WTC11 (cell line): ENCODE data around the gene UNCX. TPM values are rescaled to one million over a fixed set of nuclear protein-coding genes. Genes with fewer than 3 reads are reported as not detected.
"Not testable (repeated sequence)": the region's sequence is repeated elsewhere in the genome, so short reads cannot be mapped to it uniquely, and the experiment has no call there.

Experiments used
- ATAC-seq: fragments of 200-7000 bp; cut with Tn5 transposase; 2 replicates; pipeline ENCODE4 v1.10.0; 2021; ENCODE audit warnings: mild to moderate bottlenecking, moderate library complexity
- CTCF ChIA-PET: fragments of 300-600 bp; sonication (Branson Sonifier 250); formaldehyde crosslinking; loops from one replicate; lab custom pipeline; 2021; ENCODE audit warnings: antibody characterized with exemption; lab: Charles Lee
- POLR2A ChIA-PET: fragments of 350-600 bp; sonication (Branson Sonifier 250); formaldehyde crosslinking; loops from one replicate; lab custom pipeline; 2021; ENCODE audit warnings: antibody characterized with exemption; lab: Charles Lee
- DNase-seq: peaks from one replicate; pipeline ENCODE4 v3.0.0; 2021; ENCODE audit warnings: low spot score
- H3K27ac Mint-ChIP-seq: 2 replicates; pipeline ENCODE4 v1.8.0; 2021; ENCODE audit warnings: mixed read lengths
- H3K27me3 Mint-ChIP-seq: 2 replicates; pipeline ENCODE4 v1.8.0; 2021; ENCODE audit warnings: low read depth, mild to moderate bottlenecking, moderate library complexity, mixed read lengths
- H3K36me3 Mint-ChIP-seq: 2 replicates; pipeline ENCODE4 v1.8.0; 2021; ENCODE audit warnings: mixed read lengths
- H3K4me1 Mint-ChIP-seq: 2 replicates; pipeline ENCODE4 v1.8.0; 2022; ENCODE audit warnings: mixed read lengths
- H3K4me3 Mint-ChIP-seq: 2 replicates; pipeline ENCODE4 v1.8.0; 2021; ENCODE audit warnings: mild to moderate bottlenecking, moderate library complexity, mixed read lengths
- H3K9me3 Mint-ChIP-seq: 2 replicates; pipeline ENCODE4 v1.8.0; 2021; ENCODE audit warnings: mixed read lengths
- ATF1 ChIP-seq: sonication (generic); formaldehyde crosslinking; IDR thresholded peaks from 2 replicates; pipeline ENCODE4 v1.8.1; 2023; ENCODE audit warnings: mild to moderate bottlenecking, moderate library complexity, missing genetic modification reagents
- ELF4 ChIP-seq: sonication (generic); formaldehyde crosslinking; IDR thresholded peaks from 2 replicates; pipeline ENCODE4 v1.8.1; 2022; ENCODE audit warnings: low read depth, mild to moderate bottlenecking, moderate library complexity, missing genetic modification reagents
- EMX1 ChIP-seq: fragments of 250-450 bp; sonication (Bioruptor Pico); IDR thresholded peaks from 2 replicates; pipeline ENCODE4 v1.8.0; 2021; ENCODE audit warnings: mild to moderate bottlenecking
- ESRRA ChIP-seq: sonication (generic); formaldehyde crosslinking; IDR thresholded peaks from 2 replicates; pipeline ENCODE4 v1.8.1; 2022; ENCODE audit warnings: mild to moderate bottlenecking, missing genetic modification reagents, borderline replicate concordance
- FOXK1 ChIP-seq: sonication (generic); formaldehyde crosslinking; IDR thresholded peaks from 2 replicates; pipeline ENCODE4 v1.8.0; 2022; ENCODE audit warnings: mild to moderate bottlenecking, moderate library complexity, missing genetic modification reagents
- NR1H2 ChIP-seq: sonication (generic); formaldehyde crosslinking; IDR thresholded peaks from 2 replicates; pipeline ENCODE4 v1.9.0; 2021; ENCODE audit warnings: mild to moderate bottlenecking, moderate library complexity, missing genetic modification reagents
- NR2C2 ChIP-seq: sonication (generic); formaldehyde crosslinking; IDR thresholded peaks from 2 replicates; pipeline ENCODE4 v1.8.0; 2022; ENCODE audit warnings: mild to moderate bottlenecking, missing genetic modification reagents
- SOX15 ChIP-seq: fragments of 250-450 bp; sonication (Bioruptor Pico); IDR thresholded peaks from 2 replicates; pipeline ENCODE4 v1.9.0; 2021; ENCODE audit warnings: mild to moderate bottlenecking
- TP53 ChIP-seq: sonication (generic); formaldehyde crosslinking; IDR thresholded peaks from 2 replicates; pipeline ENCODE4 v1.8.1; 2023; ENCODE audit warnings: mild to moderate bottlenecking, missing genetic modification reagents
- ZBTB21 ChIP-seq: sonication (generic); formaldehyde crosslinking; IDR thresholded peaks from 2 replicates; pipeline ENCODE4 v1.8.1; 2023; ENCODE audit warnings: mild to moderate bottlenecking, missing genetic modification reagents, borderline replicate concordance
- total RNA-seq: library from RNA; stranded (reverse); gene quantifications from 3 replicates; pipeline ENCODE4 v1.2.3, GENCODE V29; 2021
- TF ChIP-seq, protein P1 (sequence below): sonication (generic); formaldehyde crosslinking; IDR thresholded peaks from 2 replicates; pipeline ENCODE4 v1.8.1; 2023; ENCODE audit warnings: mild to moderate bottlenecking, missing genetic modification reagents
- TF ChIP-seq, protein P2 (sequence below): sonication (generic); formaldehyde crosslinking; IDR thresholded peaks from 2 replicates; pipeline ENCODE4 v1.8.0; 2022; ENCODE audit warnings: missing genetic modification reagents
- TF ChIP-seq, protein P3 (sequence below): fragments of 250-450 bp; sonication (Bioruptor Pico); IDR thresholded peaks from 2 replicates; pipeline ENCODE4 v1.9.0; 2021; ENCODE audit warnings: mild to moderate bottlenecking
- TF ChIP-seq, protein P4 (sequence below): sonication (generic); formaldehyde crosslinking; IDR thresholded peaks from 2 replicates; pipeline ENCODE4 v1.8.0; 2023; ENCODE audit warnings: missing genetic modification reagents
- TF ChIP-seq, protein P5 (sequence below): sonication (generic); formaldehyde crosslinking; IDR thresholded peaks from 2 replicates; pipeline ENCODE4 v1.8.1; 2023; ENCODE audit warnings: mild to moderate bottlenecking, moderate library complexity, missing genetic modification reagents

Gene UNCX
- total RNA-seq, 1 experiment from 2014 or later = not detected

DNA sequence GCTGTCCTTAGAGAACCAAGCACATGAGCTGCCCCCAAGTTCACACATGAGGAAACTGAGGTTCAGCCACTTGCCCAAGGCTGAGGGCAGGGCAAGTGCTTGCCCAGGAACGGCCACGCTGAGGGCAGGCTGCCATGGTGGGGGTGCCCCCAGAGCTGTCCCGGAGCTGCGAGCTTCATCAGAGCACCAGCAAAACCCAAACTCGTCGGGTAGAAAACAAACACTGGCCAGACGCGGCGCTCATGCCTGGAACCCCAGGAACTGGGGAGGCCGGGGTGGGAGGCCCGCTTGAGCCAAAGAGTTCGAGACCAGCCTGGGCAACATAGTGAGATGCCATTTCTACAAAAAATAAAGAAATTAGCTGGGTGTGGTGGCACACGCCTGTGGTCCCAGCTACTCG lies 38.4 kb downstream of the UNCX start (continued):
- TF ChIP-seq, protein P1, sequence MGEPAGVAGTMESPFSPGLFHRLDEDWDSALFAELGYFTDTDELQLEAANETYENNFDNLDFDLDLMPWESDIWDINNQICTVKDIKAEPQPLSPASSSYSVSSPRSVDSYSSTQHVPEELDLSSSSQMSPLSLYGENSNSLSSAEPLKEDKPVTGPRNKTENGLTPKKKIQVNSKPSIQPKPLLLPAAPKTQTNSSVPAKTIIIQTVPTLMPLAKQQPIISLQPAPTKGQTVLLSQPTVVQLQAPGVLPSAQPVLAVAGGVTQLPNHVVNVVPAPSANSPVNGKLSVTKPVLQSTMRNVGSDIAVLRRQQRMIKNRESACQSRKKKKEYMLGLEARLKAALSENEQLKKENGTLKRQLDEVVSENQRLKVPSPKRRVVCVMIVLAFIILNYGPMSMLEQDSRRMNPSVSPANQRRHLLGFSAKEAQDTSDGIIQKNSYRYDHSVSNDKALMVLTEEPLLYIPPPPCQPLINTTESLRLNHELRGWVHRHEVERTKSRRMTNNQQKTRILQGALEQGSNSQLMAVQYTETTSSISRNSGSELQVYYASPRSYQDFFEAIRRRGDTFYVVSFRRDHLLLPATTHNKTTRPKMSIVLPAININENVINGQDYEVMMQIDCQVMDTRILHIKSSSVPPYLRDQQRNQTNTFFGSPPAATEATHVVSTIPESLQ (CRISPR knock-in tag) = no peak
- no peak for TF ChIP-seq ELF4
- TF ChIP-seq, protein P2, sequence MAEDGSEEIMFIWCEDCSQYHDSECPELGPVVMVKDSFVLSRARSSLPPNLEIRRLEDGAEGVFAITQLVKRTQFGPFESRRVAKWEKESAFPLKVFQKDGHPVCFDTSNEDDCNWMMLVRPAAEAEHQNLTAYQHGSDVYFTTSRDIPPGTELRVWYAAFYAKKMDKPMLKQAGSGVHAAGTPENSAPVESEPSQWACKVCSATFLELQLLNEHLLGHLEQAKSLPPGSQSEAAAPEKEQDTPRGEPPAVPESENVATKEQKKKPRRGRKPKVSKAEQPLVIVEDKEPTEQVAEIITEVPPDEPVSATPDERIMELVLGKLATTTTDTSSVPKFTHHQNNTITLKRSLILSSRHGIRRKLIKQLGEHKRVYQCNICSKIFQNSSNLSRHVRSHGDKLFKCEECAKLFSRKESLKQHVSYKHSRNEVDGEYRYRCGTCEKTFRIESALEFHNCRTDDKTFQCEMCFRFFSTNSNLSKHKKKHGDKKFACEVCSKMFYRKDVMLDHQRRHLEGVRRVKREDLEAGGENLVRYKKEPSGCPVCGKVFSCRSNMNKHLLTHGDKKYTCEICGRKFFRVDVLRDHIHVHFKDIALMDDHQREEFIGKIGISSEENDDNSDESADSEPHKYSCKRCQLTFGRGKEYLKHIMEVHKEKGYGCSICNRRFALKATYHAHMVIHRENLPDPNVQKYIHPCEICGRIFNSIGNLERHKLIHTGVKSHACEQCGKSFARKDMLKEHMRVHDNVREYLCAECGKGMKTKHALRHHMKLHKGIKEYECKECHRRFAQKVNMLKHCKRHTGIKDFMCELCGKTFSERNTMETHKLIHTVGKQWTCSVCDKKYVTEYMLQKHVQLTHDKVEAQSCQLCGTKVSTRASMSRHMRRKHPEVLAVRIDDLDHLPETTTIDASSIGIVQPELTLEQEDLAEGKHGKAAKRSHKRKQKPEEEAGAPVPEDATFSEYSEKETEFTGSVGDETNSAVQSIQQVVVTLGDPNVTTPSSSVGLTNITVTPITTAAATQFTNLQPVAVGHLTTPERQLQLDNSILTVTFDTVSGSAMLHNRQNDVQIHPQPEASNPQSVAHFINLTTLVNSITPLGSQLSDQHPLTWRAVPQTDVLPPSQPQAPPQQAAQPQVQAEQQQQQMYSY = no peak
- no peak for TF ChIP-seq ZBTB21 (CRISPR knock-in tag)
- TF ChIP-seq, protein P3, sequence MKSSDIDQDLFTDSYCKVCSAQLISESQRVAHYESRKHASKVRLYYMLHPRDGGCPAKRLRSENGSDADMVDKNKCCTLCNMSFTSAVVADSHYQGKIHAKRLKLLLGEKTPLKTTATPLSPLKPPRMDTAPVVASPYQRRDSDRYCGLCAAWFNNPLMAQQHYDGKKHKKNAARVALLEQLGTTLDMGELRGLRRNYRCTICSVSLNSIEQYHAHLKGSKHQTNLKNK (CRISPR knock-in tag) = no peak

DNA sequence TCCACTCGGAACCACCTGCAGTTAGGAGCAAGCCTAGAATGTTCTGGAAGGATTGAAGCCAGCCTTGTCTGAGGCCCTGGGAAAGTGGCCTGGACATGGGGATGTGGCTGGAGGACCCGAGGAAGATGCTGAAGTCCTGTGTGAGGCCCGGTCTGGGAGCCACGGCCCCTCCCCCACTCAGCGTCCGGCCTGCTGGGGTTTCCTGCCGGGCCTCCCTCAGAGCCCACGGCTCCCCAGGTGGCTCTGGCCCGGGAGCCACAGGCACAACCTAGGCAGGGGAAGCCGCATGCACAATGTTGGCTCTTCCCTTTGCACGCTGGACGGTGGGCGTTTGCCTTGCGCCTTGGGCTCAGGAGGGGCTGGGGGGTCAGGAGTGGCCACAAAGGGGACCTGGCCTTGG lies 39.0 kb downstream of the UNCX start:
- H3K4me3 Mint-ChIP-seq = no peak overlapping the region
- no peak for ATAC-seq
- no peaks in the 10 kb centered on the region for H3K4me1 Mint-ChIP-seq
- H3K9me3 Mint-ChIP-seq = no peaks in the 10 kb centered on the region
- H3K27ac Mint-ChIP-seq = no peak overlapping the region
- peaks cover 3% of the 10 kb centered on the region for H3K36me3 Mint-ChIP-seq
- TF ChIP-seq ESRRA (CRISPR knock-in tag) (no peak), NR1H2 (CRISPR knock-in tag) (no peak), FOXK1 (CRISPR knock-in tag) (no peak), ZBTB21 (CRISPR knock-in tag) (no peak), SOX15 (no peak), EMX1 (CRISPR knock-in tag) (no peak), TP53 (CRISPR knock-in tag) (no peak), NR2C2 (CRISPR knock-in tag) (no peak), ATF1 (no peak)
- TF ChIP-seq, protein P4, sequence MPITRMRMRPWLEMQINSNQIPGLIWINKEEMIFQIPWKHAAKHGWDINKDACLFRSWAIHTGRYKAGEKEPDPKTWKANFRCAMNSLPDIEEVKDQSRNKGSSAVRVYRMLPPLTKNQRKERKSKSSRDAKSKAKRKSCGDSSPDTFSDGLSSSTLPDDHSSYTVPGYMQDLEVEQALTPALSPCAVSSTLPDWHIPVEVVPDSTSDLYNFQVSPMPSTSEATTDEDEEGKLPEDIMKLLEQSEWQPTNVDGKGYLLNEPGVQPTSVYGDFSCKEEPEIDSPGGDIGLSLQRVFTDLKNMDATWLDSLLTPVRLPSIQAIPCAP (CRISPR knock-in tag) = no peak
- TF ChIP-seq, protein P5, sequence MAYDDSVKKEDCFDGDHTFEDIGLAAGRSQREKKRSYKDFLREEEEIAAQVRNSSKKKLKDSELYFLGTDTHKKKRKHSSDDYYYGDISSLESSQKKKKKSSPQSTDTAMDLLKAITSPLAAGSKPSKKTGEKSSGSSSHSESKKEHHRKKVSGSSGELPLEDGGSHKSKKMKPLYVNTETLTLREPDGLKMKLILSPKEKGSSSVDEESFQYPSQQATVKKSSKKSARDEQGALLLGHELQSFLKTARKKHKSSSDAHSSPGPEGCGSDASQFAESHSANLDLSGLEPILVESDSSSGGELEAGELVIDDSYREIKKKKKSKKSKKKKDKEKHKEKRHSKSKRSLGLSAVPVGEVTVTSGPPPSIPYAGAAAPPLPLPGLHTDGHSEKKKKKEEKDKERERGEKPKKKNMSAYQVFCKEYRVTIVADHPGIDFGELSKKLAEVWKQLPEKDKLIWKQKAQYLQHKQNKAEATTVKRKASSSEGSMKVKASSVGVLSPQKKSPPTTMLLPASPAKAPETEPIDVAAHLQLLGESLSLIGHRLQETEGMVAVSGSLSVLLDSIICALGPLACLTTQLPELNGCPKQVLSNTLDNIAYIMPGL (CRISPR knock-in tag) = no peak
- no peak for DNase-seq
- no peaks in the 10 kb centered on the region; the same call in 1 of the 2 replicates for H3K27me3 Mint-ChIP-seq
- POLR2A ChIA-PET = no interaction called here
- CTCF ChIA-PET = no interaction called here

DNA sequence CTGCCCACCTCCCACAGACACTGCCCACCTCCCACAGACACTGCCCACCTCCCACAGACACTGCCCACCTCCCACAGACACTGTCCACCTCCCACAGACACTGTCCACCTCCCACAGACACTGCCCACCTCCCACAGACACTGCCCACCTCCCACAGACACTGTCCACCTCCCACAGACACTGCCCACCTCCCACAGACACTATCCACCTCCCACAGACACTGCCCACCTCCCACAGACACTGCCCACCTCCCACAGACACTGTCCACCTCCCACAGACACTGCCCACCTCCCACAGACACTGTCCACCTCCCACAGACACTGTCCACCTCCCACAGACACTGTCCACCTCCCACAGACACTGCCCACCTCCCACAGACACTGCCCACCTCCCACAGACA lies 39.5 kb downstream of the UNCX start:
- H3K27me3 Mint-ChIP-seq, H3K4me1 Mint-ChIP-seq, H3K9me3 Mint-ChIP-seq, ATAC-seq, H3K4me3 Mint-ChIP-seq, POLR2A ChIA-PET, CTCF ChIA-PET, DNase-seq, H3K27ac Mint-ChIP-seq, H3K36me3 Mint-ChIP-seq: not testable (repeated sequence)
